Omental fat pad (tissue), 4 donors: ENCODE results near the gene TRIO. TPM values are rescaled to one million over a fixed set of nuclear protein-coding genes. Genes with fewer than 3 reads are reported as not detected.
A peak's percentile ranks its signal among the peaks of the same experiment; 100 is the strongest.

Source experiments
- ATAC-seq: fragments of 150-250 bp; one replicate; pipeline ENCODE4 v1.9.1; 2016; ENCODE audit warnings: mild to moderate bottlenecking, moderate library complexity; ENCODE audit not compliant: low FRiP score
- DNase-seq: peaks from one replicate; pipeline ENCODE4 v3.0.0-alpha.2; 2019; ENCODE audit warnings: low spot score
- total RNA-seq, 4 donors: library from RNA; depleted of rRNA; stranded (reverse); fragments of >200 nt; gene quantifications; one replicate each; pipeline ENCODE4 v1.1.0, GENCODE V29; 2016
- TF ChIP-seq, protein P1 (sequence below), 3 donors: fragments of 450-650 bp; IDR thresholded peaks; one replicate each; pipeline ENCODE4 v1.5.1; 2016 to 2017; ENCODE audit warnings: antibody characterized with exemption in 3 of 3, mild to moderate bottlenecking in 3 of 3, moderate library complexity in 2 of 3

The TRIO gene
- total RNA-seq, 4 donors from 2014 or later = 125 to 370 (median 193) TPM

DNA sequence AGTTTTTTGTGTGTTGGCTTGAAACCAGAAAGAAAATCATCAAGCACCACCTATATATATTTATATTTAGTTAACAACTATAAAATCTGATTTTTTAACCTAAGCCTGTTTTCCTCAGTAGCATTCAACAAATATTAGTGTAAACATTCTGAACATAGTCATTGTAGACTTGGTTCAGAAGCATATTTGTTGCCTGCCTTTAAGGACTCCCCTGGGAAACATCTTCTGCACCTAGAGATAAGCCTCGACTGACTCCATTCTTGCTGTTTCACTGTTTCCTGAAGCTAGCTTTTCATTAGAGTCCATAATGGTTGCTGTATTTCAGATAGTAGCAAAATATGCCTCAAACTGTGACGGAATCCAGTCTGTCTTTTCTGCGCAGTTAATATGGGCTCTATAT, 123.5 kb downstream of the TRIO start:
- TF ChIP-seq, protein P1, sequence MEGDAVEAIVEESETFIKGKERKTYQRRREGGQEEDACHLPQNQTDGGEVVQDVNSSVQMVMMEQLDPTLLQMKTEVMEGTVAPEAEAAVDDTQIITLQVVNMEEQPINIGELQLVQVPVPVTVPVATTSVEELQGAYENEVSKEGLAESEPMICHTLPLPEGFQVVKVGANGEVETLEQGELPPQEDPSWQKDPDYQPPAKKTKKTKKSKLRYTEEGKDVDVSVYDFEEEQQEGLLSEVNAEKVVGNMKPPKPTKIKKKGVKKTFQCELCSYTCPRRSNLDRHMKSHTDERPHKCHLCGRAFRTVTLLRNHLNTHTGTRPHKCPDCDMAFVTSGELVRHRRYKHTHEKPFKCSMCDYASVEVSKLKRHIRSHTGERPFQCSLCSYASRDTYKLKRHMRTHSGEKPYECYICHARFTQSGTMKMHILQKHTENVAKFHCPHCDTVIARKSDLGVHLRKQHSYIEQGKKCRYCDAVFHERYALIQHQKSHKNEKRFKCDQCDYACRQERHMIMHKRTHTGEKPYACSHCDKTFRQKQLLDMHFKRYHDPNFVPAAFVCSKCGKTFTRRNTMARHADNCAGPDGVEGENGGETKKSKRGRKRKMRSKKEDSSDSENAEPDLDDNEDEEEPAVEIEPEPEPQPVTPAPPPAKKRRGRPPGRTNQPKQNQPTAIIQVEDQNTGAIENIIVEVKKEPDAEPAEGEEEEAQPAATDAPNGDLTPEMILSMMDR (IDR thresholded peaks at IDR 0.05) = no peak
- no peak for ATAC-seq
- no peak for DNase-seq

DNA sequence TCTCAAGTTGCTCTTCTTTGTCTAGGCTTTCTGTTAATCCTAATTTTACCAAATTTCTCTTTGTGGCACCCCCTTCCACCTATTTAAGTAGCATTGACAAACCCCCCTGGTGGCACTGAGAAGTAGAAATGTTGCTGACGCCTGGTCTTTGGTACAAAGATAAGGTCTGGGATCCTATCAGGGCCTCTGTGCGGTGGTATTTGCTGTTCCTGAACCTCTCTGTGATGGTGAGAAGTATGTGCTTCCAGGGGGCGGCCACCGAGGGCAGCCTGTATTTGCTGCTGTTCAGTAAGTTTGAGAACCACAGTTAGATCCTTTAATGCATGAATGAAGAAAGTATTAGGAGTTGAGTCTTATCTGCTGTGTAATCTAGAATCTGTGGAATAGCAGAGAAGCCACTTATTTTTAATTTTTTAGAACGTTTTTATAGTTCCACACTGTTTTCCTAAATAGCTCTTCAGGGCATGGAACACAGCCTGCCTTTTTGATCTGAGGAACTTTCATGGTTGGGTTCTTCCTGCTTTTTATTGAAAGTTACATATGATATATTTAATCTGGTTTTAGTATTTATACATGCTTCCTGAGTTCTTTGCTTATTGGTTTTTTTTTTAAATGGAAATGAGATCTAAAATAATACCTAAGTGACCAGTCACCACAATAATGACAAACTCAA, 124.2 kb downstream of the TRIO start:
- ATAC-seq (no peak), DNase-seq (no peak)
- TF ChIP-seq, protein P1 (IDR thresholded peaks at IDR 0.05) = no peak

DNA sequence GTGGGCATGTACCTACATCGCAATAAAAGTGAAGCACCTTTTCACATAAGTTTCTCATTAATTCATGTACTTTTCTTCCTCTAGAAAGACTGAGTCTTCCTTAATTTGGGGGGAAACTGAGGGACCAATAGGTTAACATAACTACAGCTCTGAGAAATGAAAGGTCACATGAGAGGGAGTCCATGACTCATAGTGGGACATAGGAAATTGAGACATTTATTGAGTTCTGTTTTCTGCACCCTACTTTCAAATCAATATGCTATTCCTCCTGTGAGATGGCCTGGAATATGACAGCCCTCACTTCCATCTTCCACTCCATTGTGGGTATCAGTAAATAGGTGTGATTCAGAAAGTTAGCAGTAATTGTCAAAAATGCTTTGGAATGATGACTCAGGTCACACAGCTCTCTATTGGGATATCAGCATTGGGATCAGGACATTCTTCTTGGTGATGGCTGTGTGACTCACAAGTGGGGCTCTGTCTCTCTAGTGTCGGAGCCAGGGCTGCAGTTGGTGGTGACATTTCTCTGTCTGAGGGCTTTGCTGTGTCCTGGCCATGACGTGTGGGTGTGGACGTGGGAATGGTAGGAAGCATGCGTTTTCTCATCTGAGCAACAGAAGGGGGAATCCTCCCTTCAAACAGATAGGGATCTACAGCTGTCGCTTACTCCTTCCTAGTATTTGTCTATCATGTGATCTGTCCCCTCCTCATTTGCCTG, 125.0 kb downstream of the TRIO start:
- ATAC-seq = no peak
- DNase-seq = no peak
- TF ChIP-seq, protein P1 (IDR thresholded peaks at IDR 0.05) = no peak

DNA sequence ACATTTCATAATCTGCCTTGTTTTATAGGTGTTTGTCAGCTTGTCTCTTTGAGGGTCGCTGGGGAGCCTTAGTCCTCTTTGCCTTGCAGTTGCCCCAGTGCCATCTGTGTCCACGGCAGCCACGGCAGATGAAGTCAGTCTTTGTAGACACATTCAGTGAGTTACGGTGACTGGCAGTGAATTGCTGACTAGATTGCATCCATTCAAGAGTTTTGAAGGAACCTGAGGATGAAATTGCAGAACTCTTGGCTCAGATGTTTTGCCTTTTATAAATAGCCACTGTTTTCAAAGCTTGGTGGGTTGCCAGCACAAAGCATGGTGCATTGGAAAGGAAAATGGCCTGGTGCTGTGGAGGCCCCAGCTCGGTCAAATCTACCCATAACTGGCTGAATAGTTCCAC, 125.6 kb downstream of the TRIO start:
- ATAC-seq (no peak), DNase-seq (no peak)
- TF ChIP-seq, protein P1 (IDR thresholded peaks at IDR 0.05) = no peak

DNA sequence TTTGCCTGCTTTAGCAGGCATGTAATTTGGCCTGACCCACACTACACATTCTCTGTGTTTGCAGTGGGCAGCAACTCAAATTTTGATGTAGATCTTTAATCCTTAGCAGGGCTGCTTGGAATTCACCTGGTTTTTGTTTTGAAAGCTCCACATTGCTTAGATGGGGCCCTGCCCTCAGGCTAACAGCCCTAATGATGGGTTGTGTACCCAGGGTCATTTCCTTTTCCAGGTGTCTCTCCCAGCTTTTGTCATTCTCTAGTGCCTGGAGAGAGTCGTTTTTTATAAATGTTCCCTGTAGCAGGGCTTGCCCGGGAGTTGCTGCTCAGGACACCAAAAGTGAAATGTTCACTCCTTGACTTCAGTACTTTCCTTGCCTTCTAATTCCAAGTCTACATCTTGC, 126.3 kb downstream of the TRIO start:
- ATAC-seq (no peak), DNase-seq (no peak)
- TF ChIP-seq, protein P1 (IDR thresholded peaks at IDR 0.05) = no peak

DNA sequence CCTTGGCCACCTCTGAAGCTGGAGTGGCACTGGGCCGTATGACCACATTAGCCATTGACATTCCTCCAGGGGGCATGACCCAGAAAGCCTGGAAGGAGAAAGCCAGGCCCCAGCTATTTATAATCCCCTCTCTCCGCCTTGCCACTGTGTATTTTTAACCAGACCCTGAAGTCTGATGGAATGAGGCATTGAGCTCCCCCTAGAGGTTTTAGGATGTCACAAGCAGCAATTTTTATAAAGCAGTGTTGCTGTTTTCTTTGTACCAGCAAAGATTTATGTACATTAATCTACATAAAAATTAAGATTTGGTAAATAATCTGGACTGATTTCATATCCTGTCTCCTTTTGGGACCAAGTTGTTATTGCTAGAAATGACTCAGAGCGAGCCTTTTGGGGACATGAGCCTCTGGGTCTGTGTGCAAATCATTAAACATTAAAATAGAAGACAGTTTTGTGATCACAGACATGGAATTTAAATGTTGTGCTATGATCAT, 127.1 kb downstream of the TRIO start:
- DNase-seq = no peak
- TF ChIP-seq, protein P1 (IDR thresholded peaks at IDR 0.05) = peak in 1 of 3 donors; percentile 43
- peak; percentile 39 for ATAC-seq
